Measurements from ENCODE around the gene VIM. TPM values are rescaled to one million over a fixed set of nuclear protein-coding genes. Genes with fewer than 3 reads are reported as not detected.
"Not testable (repeated sequence)": the region's sequence is repeated elsewhere in the genome, so short reads cannot be mapped to it uniquely, and the experiment has no call there.

VIM gene
- total RNA-seq, 1 donor from 2014 or later = 6,235 TPM

- Mint-ChIP-seq H3K36me3 (ENCODE audit: low read depth, unreplicated experiment) (peaks cover 6% of the 10 kb centered on the region), H3K27me3 (ENCODE audit: unreplicated experiment) (no peaks in the 10 kb centered on the region), H3K9me3 (ENCODE audit: unreplicated experiment) (peaks cover 4% of the 10 kb centered on the region), H3K4me3 (ENCODE audit: unreplicated experiment) (no peak overlapping the region), H3K27ac (ENCODE audit: unreplicated experiment) (no peak overlapping the region), H3K4me1 (ENCODE audit: unreplicated experiment) (peaks cover under 1% of the 10 kb centered on the region)
- TF ChIP-seq CTCF (IDR thresholded peaks at IDR 0.05; ENCODE audit: unreplicated experiment) = peak; percentile 36
- no peak for DNase-seq (ENCODE audit: low spot score)
These were observed 21.8 kb downstream of the VIM start for GRCh38 chr10:17249820-17250219.

GRCh38 chr10:17250736-17251135, 22.7 kb downstream of the VIM start:
- Mint-ChIP-seq H3K4me3 (ENCODE audit: unreplicated experiment) (no peak overlapping the region), H3K27me3 (ENCODE audit: unreplicated experiment) (no peaks in the 10 kb centered on the region), H3K36me3 (ENCODE audit: low read depth, unreplicated experiment) (peaks cover 6% of the 10 kb centered on the region), H3K4me1 (ENCODE audit: unreplicated experiment) (no peaks in the 10 kb centered on the region), H3K9me3 (ENCODE audit: unreplicated experiment) (peaks cover 4% of the 10 kb centered on the region), H3K27ac (ENCODE audit: unreplicated experiment) (no peak overlapping the region)
- no peak for TF ChIP-seq CTCF (IDR thresholded peaks at IDR 0.05; ENCODE audit: unreplicated experiment)
- no peak for DNase-seq (ENCODE audit: low spot score)

- H3K4me1 Mint-ChIP-seq (ENCODE audit: unreplicated experiment) = peaks cover 13% of the 10 kb centered on the region
- H3K9me3 Mint-ChIP-seq (ENCODE audit: unreplicated experiment); H3K36me3 Mint-ChIP-seq (ENCODE audit: low read depth, unreplicated experiment); H3K4me3 Mint-ChIP-seq (ENCODE audit: unreplicated experiment); H3K27me3 Mint-ChIP-seq (ENCODE audit: unreplicated experiment); DNase-seq (ENCODE audit: low spot score): not testable (repeated sequence)
- H3K27ac Mint-ChIP-seq (ENCODE audit: unreplicated experiment) = peak overlapping the region; percentile 24
These were observed 26.6 kb downstream of the VIM start for GRCh38 chr10:17254543-17255050.

GRCh38 chr10:17255512-17255911, 27.5 kb downstream of the VIM start:
- DNase-seq (ENCODE audit: low spot score) = no peak
- H3K9me3 Mint-ChIP-seq (ENCODE audit: unreplicated experiment) = peaks cover 4% of the 10 kb centered on the region
- no peaks in the 10 kb centered on the region for H3K27me3 Mint-ChIP-seq (ENCODE audit: unreplicated experiment)
- peaks cover 6% of the 10 kb centered on the region for H3K36me3 Mint-ChIP-seq (ENCODE audit: low read depth, unreplicated experiment)
- no peak overlapping the region for H3K27ac Mint-ChIP-seq (ENCODE audit: unreplicated experiment)
- TF ChIP-seq CTCF (IDR thresholded peaks at IDR 0.05; ENCODE audit: unreplicated experiment) = no peak
- H3K4me1 Mint-ChIP-seq (ENCODE audit: unreplicated experiment) = peaks cover 13% of the 10 kb centered on the region
- no peak overlapping the region for H3K4me3 Mint-ChIP-seq (ENCODE audit: unreplicated experiment)

- no peak for DNase-seq (ENCODE audit: low spot score)
- H3K9me3 Mint-ChIP-seq (ENCODE audit: unreplicated experiment) = peaks cover 4% of the 10 kb centered on the region
- H3K4me3 Mint-ChIP-seq (ENCODE audit: unreplicated experiment) = no peak overlapping the region
These were observed 28.0 kb downstream of the VIM start for GRCh38 chr10:17256051-17256450.

More at GRCh38 chr10:17256051-17256450, 28.0 kb downstream of the VIM start:
- peaks cover 6% of the 10 kb centered on the region for H3K36me3 Mint-ChIP-seq (ENCODE audit: low read depth, unreplicated experiment)
- H3K27ac Mint-ChIP-seq (ENCODE audit: unreplicated experiment) = no peak overlapping the region
- TF ChIP-seq CTCF (IDR thresholded peaks at IDR 0.05; ENCODE audit: unreplicated experiment) = no peak
- no peaks in the 10 kb centered on the region for H3K27me3 Mint-ChIP-seq (ENCODE audit: unreplicated experiment)
- H3K4me1 Mint-ChIP-seq (ENCODE audit: unreplicated experiment) = peaks cover 13% of the 10 kb centered on the region
